ENCODE results near the gene BRD7.

DNA sequence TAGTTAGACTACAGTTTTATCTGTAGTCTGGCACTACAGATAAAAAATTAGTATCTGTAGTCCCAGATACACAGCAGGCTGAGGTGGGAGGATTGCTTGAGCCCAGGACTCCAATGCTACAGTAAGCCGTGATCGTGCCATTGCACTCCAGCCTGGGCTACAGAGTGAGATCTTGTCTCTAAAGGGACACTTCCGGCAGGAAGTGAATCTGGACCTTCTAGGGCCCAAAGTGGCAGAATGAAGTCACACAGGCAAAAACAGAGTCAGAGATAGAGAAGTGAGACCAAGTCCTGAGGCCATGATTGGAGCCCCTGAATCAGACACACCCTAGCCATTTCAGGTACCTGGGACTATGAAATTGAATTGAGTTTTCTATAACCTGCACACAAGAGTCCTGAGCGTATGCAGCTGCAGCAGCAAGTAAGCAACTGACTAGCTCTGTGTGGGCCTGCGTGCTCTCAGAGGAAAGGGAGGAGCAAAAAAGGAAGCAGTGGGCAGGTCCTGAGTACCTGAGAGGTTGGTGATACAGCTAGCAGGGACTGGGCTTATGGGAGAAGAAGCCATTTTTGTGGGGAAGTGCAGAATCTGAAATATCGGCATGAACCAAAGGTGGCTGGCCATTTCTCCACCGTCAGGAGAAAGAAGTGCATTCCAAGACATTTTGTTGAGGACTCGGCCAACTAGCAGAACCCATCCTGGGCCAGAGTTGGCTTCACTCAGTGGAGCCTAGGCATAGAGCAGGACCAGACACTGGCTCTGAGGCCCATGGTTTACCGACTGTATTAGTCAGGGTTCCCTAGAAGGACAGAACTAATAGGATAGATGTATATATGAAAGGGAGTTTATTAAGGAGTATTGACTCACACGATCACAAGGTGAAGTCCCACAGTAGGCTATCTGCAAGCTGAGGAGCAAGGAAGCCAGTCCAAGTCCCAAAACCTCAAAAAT is 27.2 kb upstream of the BRD7 start:
- TF ChIP-seq ZNF544 (tag by site-specific recombination; IDR thresholded peaks at IDR 0.05) = no peak
- TF ChIP-seq, protein P1, sequence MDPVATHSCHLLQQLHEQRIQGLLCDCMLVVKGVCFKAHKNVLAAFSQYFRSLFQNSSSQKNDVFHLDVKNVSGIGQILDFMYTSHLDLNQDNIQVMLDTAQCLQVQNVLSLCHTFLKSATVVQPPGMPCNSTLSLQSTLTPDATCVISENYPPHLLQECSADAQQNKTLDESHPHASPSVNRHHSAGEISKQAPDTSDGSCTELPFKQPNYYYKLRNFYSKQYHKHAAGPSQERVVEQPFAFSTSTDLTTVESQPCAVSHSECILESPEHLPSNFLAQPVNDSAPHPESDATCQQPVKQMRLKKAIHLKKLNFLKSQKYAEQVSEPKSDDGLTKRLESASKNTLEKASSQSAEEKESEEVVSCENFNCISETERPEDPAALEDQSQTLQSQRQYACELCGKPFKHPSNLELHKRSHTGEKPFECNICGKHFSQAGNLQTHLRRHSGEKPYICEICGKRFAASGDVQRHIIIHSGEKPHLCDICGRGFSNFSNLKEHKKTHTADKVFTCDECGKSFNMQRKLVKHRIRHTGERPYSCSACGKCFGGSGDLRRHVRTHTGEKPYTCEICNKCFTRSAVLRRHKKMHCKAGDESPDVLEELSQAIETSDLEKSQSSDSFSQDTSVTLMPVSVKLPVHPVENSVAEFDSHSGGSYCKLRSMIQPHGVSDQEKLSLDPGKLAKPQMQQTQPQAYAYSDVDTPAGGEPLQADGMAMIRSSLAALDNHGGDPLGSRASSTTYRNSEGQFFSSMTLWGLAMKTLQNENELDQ (tag by site-specific recombination; IDR thresholded peaks at IDR 0.05; ENCODE audit: low read depth) = no peak
- TF ChIP-seq ZNF707 (tag by site-specific recombination; IDR thresholded peaks at IDR 0.05) = no peak
- TF ChIP-seq, protein P2, sequence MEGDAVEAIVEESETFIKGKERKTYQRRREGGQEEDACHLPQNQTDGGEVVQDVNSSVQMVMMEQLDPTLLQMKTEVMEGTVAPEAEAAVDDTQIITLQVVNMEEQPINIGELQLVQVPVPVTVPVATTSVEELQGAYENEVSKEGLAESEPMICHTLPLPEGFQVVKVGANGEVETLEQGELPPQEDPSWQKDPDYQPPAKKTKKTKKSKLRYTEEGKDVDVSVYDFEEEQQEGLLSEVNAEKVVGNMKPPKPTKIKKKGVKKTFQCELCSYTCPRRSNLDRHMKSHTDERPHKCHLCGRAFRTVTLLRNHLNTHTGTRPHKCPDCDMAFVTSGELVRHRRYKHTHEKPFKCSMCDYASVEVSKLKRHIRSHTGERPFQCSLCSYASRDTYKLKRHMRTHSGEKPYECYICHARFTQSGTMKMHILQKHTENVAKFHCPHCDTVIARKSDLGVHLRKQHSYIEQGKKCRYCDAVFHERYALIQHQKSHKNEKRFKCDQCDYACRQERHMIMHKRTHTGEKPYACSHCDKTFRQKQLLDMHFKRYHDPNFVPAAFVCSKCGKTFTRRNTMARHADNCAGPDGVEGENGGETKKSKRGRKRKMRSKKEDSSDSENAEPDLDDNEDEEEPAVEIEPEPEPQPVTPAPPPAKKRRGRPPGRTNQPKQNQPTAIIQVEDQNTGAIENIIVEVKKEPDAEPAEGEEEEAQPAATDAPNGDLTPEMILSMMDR (tag by site-specific recombination; IDR thresholded peaks at IDR 0.05) = no peak
- no peak for TF ChIP-seq ZNF324 (tag by site-specific recombination; IDR thresholded peaks at IDR 0.05)
- TF ChIP-seq, protein P3, sequence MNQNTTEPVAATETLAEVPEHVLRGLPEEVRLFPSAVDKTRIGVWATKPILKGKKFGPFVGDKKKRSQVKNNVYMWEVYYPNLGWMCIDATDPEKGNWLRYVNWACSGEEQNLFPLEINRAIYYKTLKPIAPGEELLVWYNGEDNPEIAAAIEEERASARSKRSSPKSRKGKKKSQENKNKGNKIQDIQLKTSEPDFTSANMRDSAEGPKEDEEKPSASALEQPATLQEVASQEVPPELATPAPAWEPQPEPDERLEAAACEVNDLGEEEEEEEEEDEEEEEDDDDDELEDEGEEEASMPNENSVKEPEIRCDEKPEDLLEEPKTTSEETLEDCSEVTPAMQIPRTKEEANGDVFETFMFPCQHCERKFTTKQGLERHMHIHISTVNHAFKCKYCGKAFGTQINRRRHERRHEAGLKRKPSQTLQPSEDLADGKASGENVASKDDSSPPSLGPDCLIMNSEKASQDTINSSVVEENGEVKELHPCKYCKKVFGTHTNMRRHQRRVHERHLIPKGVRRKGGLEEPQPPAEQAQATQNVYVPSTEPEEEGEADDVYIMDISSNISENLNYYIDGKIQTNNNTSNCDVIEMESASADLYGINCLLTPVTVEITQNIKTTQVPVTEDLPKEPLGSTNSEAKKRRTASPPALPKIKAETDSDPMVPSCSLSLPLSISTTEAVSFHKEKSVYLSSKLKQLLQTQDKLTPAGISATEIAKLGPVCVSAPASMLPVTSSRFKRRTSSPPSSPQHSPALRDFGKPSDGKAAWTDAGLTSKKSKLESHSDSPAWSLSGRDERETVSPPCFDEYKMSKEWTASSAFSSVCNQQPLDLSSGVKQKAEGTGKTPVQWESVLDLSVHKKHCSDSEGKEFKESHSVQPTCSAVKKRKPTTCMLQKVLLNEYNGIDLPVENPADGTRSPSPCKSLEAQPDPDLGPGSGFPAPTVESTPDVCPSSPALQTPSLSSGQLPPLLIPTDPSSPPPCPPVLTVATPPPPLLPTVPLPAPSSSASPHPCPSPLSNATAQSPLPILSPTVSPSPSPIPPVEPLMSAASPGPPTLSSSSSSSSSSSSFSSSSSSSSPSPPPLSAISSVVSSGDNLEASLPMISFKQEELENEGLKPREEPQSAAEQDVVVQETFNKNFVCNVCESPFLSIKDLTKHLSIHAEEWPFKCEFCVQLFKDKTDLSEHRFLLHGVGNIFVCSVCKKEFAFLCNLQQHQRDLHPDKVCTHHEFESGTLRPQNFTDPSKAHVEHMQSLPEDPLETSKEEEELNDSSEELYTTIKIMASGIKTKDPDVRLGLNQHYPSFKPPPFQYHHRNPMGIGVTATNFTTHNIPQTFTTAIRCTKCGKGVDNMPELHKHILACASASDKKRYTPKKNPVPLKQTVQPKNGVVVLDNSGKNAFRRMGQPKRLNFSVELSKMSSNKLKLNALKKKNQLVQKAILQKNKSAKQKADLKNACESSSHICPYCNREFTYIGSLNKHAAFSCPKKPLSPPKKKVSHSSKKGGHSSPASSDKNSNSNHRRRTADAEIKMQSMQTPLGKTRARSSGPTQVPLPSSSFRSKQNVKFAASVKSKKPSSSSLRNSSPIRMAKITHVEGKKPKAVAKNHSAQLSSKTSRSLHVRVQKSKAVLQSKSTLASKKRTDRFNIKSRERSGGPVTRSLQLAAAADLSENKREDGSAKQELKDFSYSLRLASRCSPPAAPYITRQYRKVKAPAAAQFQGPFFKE (tag by site-specific recombination; IDR thresholded peaks at IDR 0.05; ENCODE audit: borderline replicate concordance) = no peak

Data from HEK293 (cell line).